Thyroid gland (tissue), 4 donors: ENCODE results near the gene OR10J4. TPM values are rescaled to one million over a fixed set of nuclear protein-coding genes. Genes with fewer than 3 reads are reported as not detected.

ENCODE experiments used
- DNase-seq, 2 donors: peaks; one replicate each; pipeline ENCODE4 v3.0.0-alpha.2; 2019
- H3K27ac ChIP-seq, 3 donors: fragments of 200-600 bp; sonication (generic); 1 replicate in 2 of 3; 2 replicates in 1 of 3; pipeline ENCODE4 v1.5.1; 2016 to 2019; ENCODE audit warnings: mild to moderate bottlenecking in 1 of 3, moderate library complexity in 1 of 3
- H3K27me3 ChIP-seq: fragments of 200-600 bp; sonication (generic); one replicate; pipeline ENCODE4 v1.5.1; 2019
- H3K36me3 ChIP-seq, 2 donors: fragments of 200-600 bp; sonication (generic); one replicate each; pipeline ENCODE4 v1.5.1; 2016 to 2019
- H3K4me1 ChIP-seq, 2 donors: fragments of 200-600 bp; sonication (generic); one replicate each; pipeline ENCODE4 v1.5.1; 2017 to 2019
- H3K4me3 ChIP-seq, 3 donors: fragments of 200-600 bp; sonication (generic); replicated peaks in 1 of 3; 1 replicate in 2 of 3; 2 replicates in 1 of 3; pipeline ENCODE4 v1.5.1; 2016; ENCODE audit warnings: mild to moderate bottlenecking in 1 of 3
- H3K9me3 ChIP-seq: fragments of 200-600 bp; sonication (generic); one replicate; pipeline ENCODE4 v1.5.1; 2017
- CTCF ChIP-seq, 6 experiments: fragments of 200-600 bp in 3 of 6; fragments of 450-650 bp in 3 of 6; sonication (generic) in 3 of 6; IDR thresholded peaks; one replicate each; pipeline ENCODE4 v1.5.1; 2016 to 2019; ENCODE audit warnings: antibody characterized with exemption in 6 of 6, mild to moderate bottlenecking in 2 of 6, inconsistent platforms in 1 of 6, moderate library complexity in 1 of 6
- POLR2A ChIP-seq, 2 donors: fragments of 450-650 bp; IDR thresholded peaks; one replicate each; pipeline ENCODE4 v1.6.1; 2017; ENCODE audit warnings: antibody characterized with exemption in 2 of 2, mild to moderate bottlenecking in 2 of 2, moderate library complexity in 1 of 2
- WGBS, 2 donors: methylation state at CpG; one replicate each; pipeline ENCODE4 v1.1.5; 2017; 5-methylcytosine and 5-hydroxymethylcytosine counted together
- intact Hi-C: fragments of 100-400 bp; cut with DNase I; formaldehyde crosslinking; loops from one replicate; pipeline ENCODE4 v1.15.1; 2023
- total RNA-seq, 4 donors: library from RNA; depleted of rRNA; stranded (reverse); fragments of >200 nt; gene quantifications; one replicate each; pipeline ENCODE4 v1.2.3, GENCODE V29; 2016

The OR10J4 gene
- total RNA-seq, 4 donors from 2014 or later = not detected

DNA sequence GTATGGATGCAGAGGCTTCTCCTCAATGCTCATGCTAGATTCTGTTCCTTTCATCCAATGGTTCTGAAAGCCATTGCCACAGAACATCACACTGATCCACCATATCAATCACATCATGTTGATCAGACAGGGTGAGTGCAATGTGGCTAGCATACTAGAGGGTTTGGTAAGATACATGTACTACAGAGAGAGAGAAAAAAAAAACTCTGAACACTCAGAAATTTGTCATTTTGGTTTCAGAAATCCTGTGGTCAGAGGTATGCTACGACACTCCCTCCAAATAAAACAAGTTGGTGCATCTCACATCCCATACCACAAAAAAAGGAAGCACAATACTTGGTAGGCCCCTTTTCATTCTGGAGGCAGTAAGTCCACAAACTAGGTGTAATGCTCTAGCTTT lies 42.9 kb downstream of the OR10J4 start:
- H3K36me3 ChIP-seq = no peaks in the 10 kb centered on the region
- DNase-seq = no peak
- intact Hi-C loops = no loop called here
- 70 to 86% methylated on average over 1 of the region's 1 CpG for WGBS, 2 donors
- no peak overlapping the region for H3K4me3 ChIP-seq
- H3K27ac ChIP-seq = no peak overlapping the region
- no peak for TF ChIP-seq CTCF (IDR thresholded peaks at IDR 0.05)
- TF ChIP-seq POLR2A (IDR thresholded peaks at IDR 0.05) = no peak
- no peaks in the 10 kb centered on the region for H3K27me3 ChIP-seq
- H3K9me3 ChIP-seq = no peaks in the 10 kb centered on the region
- H3K4me1 ChIP-seq = no peaks in the 10 kb centered on the region

Other genes with a start within 250 kb of the OR10J4 start
- gene ACKR1, start 227.3 kb upstream of the OR10J4 start, total RNA-seq = 10 to 100 TPM; 13.3 to 37.4 (median 24.1) TPM
- under 1 TPM in 1 of 4 donors, not detected in 3; 0.40 TPM for gene FCER1A, start 129.9 kb upstream of the OR10J4 start, total RNA-seq
- not detected for gene OR10J1, start 7.5 kb downstream of the OR10J4 start, total RNA-seq
- gene OR10J5, start 103.8 kb downstream of the OR10J4 start, total RNA-seq = not detected
- gene APCS, start 155.6 kb downstream of the OR10J4 start, total RNA-seq = not detected